SIG-M5 (cell line): ENCODE data around the gene LTB4R2.

Experiments used
- DNase-seq: peaks from one replicate; lab custom pipeline; 2025; lab: John Stamatoyannopoulos, UW

Gene LTB4R2

GRCh38 chr14:24299255-24300191, 10.4 kb upstream of the LTB4R2 start, which contains the start of the genes DHRS1 and NOP9:
Gene DHRS1 (minus strand): TSS chr14:24299780. CDS start chr14:24299106, 674 bp downstream.
Gene NOP9 (plus strand): TSS chr14:24299850. CDS start chr14:24299955, 105 bp downstream.
- DNase-seq = no peak

- no peak for DNase-seq
Measured at GRCh38 chr14:24300326-24300980, 9.5 kb upstream of the LTB4R2 start.

- DNase-seq = no peak
Measured at GRCh38 chr14:24304019-24304387, 5.9 kb upstream of the LTB4R2 start.

GRCh38 chr14:24307156-24307574, 2.8 kb upstream of the LTB4R2 start:
- no peak for DNase-seq

GRCh38 chr14:24307575-24308341, 2.2 kb upstream of the LTB4R2 start, which contains the start of gene CIDEB:
Gene CIDEB (minus strand): TSS chr14:24307977. CDS start chr14:24307858, 119 bp downstream.
- DNase-seq = no peak

- no peak for DNase-seq
Measured at GRCh38 chr14:24308342-24309124, 1.4 kb upstream of the LTB4R2 start.

- no peak for DNase-seq
Measured at GRCh38 chr14:24310265-24310645, 315 bp downstream of the LTB4R2 start.

GRCh38 chr14:24310646-24311604, 985 bp downstream of the LTB4R2 start, which contains the start of gene LTB4R:
Gene LTB4R (plus strand): TSS chr14:24311502. CDS start chr14:24315652, 4,150 bp downstream.
- no peak for DNase-seq

GRCh38 chr14:24311837-24312615, 2.1 kb downstream of the LTB4R2 start:
- DNase-seq = no peak

- no peak for DNase-seq
Measured at GRCh38 chr14:24312736-24313507, 3.0 kb downstream of the LTB4R2 start.

- no peak for DNase-seq
Measured at GRCh38 chr14:24313913-24314312, 4.0 kb downstream of the LTB4R2 start.

GRCh38 chr14:24314377-24315193, 4.6 kb downstream of the LTB4R2 start:
- DNase-seq = no peak

GRCh38 chr14:24315243-24315806, 5.4 kb downstream of the LTB4R2 start:
- DNase-seq = no peak

GRCh38 chr14:24315807-24316596, 6.1 kb downstream of the LTB4R2 start:
- no peak for DNase-seq

GRCh38 chr14:24316597-24316950, 6.6 kb downstream of the LTB4R2 start:
- DNase-seq = no peak

- DNase-seq = no peak
Measured at GRCh38 chr14:24317141-24317928, 7.4 kb downstream of the LTB4R2 start.
